Hepatocyte (in vitro differentiated cells): ENCODE measurements around the gene ALPL. TPM values are rescaled to one million over a fixed set of nuclear protein-coding genes. Genes with fewer than 3 reads are reported as not detected.

Source experiments
- DNase-seq: peaks from one replicate; pipeline ENCODE4 v3.0.0-alpha.2; 2016; ENCODE audit warnings: low spot score
- H2AFZ ChIP-seq: fragments of 200-600 bp; sonication (generic); 2 replicates; pipeline ENCODE4 v1.6.0; 2016; ENCODE audit warnings: antibody characterized with exemption, mild to moderate bottlenecking
- H3K27ac ChIP-seq: fragments of 200-600 bp; sonication (generic); 2 replicates; pipeline ENCODE4 v1.5.1; 2016; ENCODE audit warnings: mild to moderate bottlenecking
- H3K27me3 ChIP-seq: fragments of 200-600 bp; sonication (generic); 2 replicates; pipeline ENCODE4 v1.6.1; 2016
- H3K36me3 ChIP-seq: fragments of 200-600 bp; sonication (generic); replicated peaks from 2 replicates; pipeline ENCODE4 v1.5.1; 2016; ENCODE audit warnings: low read depth; ENCODE audit not compliant: insufficient read depth
- H3K4me1 ChIP-seq: fragments of 200-600 bp; sonication (generic); 2 replicates; pipeline ENCODE4 v1.5.1; 2016; ENCODE audit warnings: mild to moderate bottlenecking, moderate library complexity; ENCODE audit not compliant: insufficient read depth
- H3K4me2 ChIP-seq: fragments of 200-600 bp; sonication (generic); 2 replicates; pipeline ENCODE4 v1.6.0; 2016
- H3K4me3 ChIP-seq: fragments of 200-600 bp; sonication (generic); 2 replicates; pipeline ENCODE4 v1.5.1; 2016; ENCODE audit warnings: mild to moderate bottlenecking
- H3K79me2 ChIP-seq: fragments of 200-600 bp; sonication (generic); 2 replicates; pipeline ENCODE4 v1.6.0; 2017; ENCODE audit warnings: mild to moderate bottlenecking
- H3K9me2 ChIP-seq: fragments of 200-600 bp; sonication (generic); replicated peaks from 2 replicates; pipeline ENCODE4 v1.6.0; 2017; ENCODE audit warnings: mild to moderate bottlenecking; ENCODE audit not compliant: insufficient read depth
- H3K9me3 ChIP-seq: fragments of 200-600 bp; sonication (generic); 2 replicates; pipeline ENCODE4 v1.5.1; 2016; ENCODE audit warnings: low read depth, mild to moderate bottlenecking
- H4K20me1 ChIP-seq: fragments of 200-600 bp; sonication (generic); 2 replicates; pipeline ENCODE4 v1.6.0; 2016; ENCODE audit warnings: mild to moderate bottlenecking; ENCODE audit not compliant: insufficient read depth, poor library complexity, severe bottlenecking
- EZH2 ChIP-seq: fragments of 200-600 bp; sonication (generic); IDR thresholded peaks from 2 replicates; pipeline ENCODE4 v1.6.1; 2016; ENCODE audit warnings: antibody characterized with exemption, mild to moderate bottlenecking, borderline replicate concordance
- EZH2phosphoT487 ChIP-seq: fragments of 200-600 bp; sonication (generic); IDR thresholded peaks from one replicate; pipeline ENCODE4 v1.6.1; 2018; ENCODE audit warnings: antibody characterized with exemption, mild to moderate bottlenecking, low read depth, moderate library complexity; ENCODE audit not compliant: unreplicated experiment, severe bottlenecking
- WGBS: methylation state at CpG from one replicate; pipeline ENCODE4 v1.1.6; 2016; ENCODE audit warnings: low lambda C conversion rate; ENCODE audit errors: missing lambda C conversion rate; 5-methylcytosine and 5-hydroxymethylcytosine counted together
- polyA plus RNA-seq: library from polyadenylated mRNA; unstranded; fragments of >200 nt; fragmentation: Nextera tagmentation; extraction: Ambion mirVana; gene quantifications from 2 replicates; pipeline ENCODE4 v1.2.1, GENCODE V29; 2016
- total RNA-seq: library from RNA; depleted of rRNA; stranded (reverse); fragments of >200 nt; gene quantifications from 2 replicates; pipeline ENCODE4 v1.2.3, GENCODE V29; 2014
- TF ChIP-seq, protein P1 (sequence below): fragments of 200-600 bp; sonication (generic); IDR thresholded peaks from 2 replicates; pipeline ENCODE4 v1.5.1; 2016; ENCODE audit warnings: antibody characterized with exemption, mild to moderate bottlenecking; ENCODE audit not compliant: poor library complexity

The ALPL gene
- total and polyA plus RNA-seq, 2 experiments from 2014 or later, result 2.2 to 6.0 TPM

DNA sequence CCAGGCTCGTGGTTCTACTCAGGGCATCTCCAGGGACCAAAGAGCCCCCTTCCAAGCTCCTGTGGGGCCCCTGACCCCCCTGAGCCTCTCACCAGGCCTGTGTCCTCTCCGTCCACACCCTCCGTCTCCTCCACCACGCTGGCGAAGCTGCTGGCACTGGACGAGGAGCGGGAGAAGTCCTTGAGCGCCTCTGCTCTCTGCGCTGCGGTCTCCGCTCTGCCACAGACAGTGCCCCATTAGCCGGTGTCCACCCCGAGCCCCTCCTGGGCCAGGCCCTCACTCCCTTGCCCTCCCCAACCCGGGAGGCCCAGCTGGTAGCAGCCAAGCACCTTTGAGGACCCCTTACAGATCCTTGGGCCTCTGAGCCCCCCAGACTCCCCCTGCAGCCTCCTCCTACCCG is 90.2 kb downstream of the ALPL start:
- Histone ChIP-seq H3K27ac (no peak overlapping the region), H3K4me1 (no peaks in the 10 kb centered on the region), H2AFZ (no peak overlapping the region), H3K27me3 (no peaks in the 10 kb centered on the region), H4K20me1 (no peaks in the 10 kb centered on the region), H3K4me3 (no peak overlapping the region), H3K4me2 (no peak overlapping the region), H3K79me2 (no peaks in the 10 kb centered on the region), H3K36me3 (no peaks in the 10 kb centered on the region), H3K9me3 (no peaks in the 10 kb centered on the region), H3K9me2 (no peaks in the 10 kb centered on the region)
- no peak for DNase-seq
- 90% methylated on average over 12 of the region's 15 CpGs for WGBS
- TF ChIP-seq EZH2phosphoT487 (no peak), EZH2 (no peak)
- TF ChIP-seq, protein P1, sequence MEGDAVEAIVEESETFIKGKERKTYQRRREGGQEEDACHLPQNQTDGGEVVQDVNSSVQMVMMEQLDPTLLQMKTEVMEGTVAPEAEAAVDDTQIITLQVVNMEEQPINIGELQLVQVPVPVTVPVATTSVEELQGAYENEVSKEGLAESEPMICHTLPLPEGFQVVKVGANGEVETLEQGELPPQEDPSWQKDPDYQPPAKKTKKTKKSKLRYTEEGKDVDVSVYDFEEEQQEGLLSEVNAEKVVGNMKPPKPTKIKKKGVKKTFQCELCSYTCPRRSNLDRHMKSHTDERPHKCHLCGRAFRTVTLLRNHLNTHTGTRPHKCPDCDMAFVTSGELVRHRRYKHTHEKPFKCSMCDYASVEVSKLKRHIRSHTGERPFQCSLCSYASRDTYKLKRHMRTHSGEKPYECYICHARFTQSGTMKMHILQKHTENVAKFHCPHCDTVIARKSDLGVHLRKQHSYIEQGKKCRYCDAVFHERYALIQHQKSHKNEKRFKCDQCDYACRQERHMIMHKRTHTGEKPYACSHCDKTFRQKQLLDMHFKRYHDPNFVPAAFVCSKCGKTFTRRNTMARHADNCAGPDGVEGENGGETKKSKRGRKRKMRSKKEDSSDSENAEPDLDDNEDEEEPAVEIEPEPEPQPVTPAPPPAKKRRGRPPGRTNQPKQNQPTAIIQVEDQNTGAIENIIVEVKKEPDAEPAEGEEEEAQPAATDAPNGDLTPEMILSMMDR, result no peak

DNA sequence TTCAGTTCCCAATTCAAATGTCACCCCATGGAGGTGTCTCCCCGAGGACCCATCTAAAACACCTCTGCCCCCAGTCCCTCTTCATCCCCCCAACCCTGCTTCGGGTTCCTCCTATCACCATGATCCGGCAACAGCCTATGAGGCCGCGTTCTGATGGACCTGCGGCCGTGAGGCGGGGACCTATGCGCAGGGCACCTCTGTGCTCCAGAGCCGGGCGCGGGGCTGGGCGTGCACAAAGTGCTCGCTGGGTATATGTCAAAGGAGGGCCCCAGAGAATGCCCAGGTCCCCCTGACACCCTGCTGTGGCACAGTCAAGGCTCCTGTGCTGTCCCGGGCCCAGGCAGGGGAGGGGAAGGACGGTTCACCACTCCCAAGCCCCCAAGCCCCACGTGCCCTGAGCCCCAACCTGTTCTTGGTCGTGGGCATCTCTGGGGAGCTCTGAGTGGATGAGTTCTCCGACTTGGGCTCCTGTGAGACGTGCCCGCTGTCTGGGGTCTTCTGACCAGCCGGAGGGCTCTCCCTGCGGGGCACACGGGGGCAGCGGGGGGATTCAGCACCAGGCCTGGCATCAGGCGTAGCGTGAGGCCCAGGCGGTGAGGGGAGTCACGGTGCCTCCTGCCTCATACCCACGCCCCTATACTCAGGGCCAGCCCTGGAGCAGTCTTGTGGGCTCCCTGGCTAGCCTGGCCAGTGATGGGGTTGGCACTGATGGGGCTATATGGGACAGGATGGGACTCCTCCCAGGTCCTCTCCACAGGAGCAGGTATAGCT is 92.2 kb downstream of the ALPL start:
- H3K4me2 ChIP-seq, result no peak overlapping the region
- H4K20me1 ChIP-seq, result no peaks in the 10 kb centered on the region
- H3K79me2 ChIP-seq, result no peaks in the 10 kb centered on the region
- no peak overlapping the region for H2AFZ ChIP-seq
- no peaks in the 10 kb centered on the region for H3K27me3 ChIP-seq
- H3K36me3 ChIP-seq, result no peaks in the 10 kb centered on the region
- H3K4me3 ChIP-seq, result no peak overlapping the region
- TF ChIP-seq EZH2 (no peak), EZH2phosphoT487 (no peak)
- TF ChIP-seq, protein P1, result no peak
- no peak for DNase-seq
- no peaks in the 10 kb centered on the region for H3K4me1 ChIP-seq
- H3K9me2 ChIP-seq, result no peaks in the 10 kb centered on the region
- WGBS, result 91% methylated on average over 26 of the region's 30 CpGs
- H3K9me3 ChIP-seq, result no peaks in the 10 kb centered on the region
- H3K27ac ChIP-seq, result no peak overlapping the region

DNA sequence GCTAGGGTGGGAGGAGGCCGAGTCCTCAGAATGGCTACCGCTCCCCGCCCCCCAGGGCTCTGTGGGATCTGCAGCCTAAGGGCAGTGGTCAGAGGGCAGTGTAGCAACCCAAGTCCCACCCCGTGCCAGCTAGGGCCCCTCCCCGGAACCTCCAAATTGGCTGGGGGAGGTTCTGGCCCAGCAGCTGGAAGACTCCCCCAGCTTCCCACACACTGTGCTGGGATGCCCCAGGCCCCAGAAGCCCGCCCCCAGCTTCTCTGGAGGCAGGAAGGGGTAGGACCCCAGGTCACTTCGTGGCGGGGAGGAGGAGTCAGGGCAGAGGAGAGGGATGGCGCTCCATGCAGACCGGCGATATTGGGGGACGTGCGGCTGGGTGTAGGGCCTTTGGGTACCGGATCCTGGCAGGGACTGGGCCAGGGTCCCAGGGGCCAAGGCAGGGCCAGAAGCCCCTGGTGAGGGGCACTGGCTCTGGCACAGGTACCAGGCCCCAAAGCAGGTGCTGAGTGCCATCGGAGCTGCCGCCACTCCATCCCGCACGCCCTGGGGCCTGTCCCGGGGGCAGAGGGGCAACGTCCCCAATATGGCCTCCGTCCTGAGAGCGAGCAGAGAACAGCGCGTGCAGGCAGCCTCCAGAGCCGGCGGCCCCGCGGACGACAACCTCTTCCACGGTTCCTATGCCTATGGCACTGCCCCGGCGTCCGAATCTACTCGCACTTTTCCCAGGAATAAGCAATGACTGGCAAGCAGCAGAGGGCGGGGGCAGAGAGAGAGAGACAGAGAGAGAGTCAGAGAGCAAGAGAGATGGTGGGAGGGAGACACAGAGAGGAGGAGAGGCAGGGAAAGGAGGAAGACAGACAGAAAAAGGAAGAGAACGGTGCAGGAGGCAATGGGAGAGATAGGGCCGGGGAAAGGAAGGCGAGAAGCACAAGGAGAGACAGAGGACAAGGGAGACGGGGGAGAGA is 94.2 kb downstream of the ALPL start:
- TF ChIP-seq EZH2 (no peak), EZH2phosphoT487 (no peak)
- TF ChIP-seq, protein P1, result no peak
- Histone ChIP-seq H3K4me3 (no peak overlapping the region), H3K9me3 (no peaks in the 10 kb centered on the region), H3K4me2 (no peak overlapping the region), H3K4me1 (no peaks in the 10 kb centered on the region), H3K27me3 (no peaks in the 10 kb centered on the region), H3K9me2 (no peaks in the 10 kb centered on the region), H3K36me3 (no peaks in the 10 kb centered on the region), H3K79me2 (no peaks in the 10 kb centered on the region), H2AFZ (no peak overlapping the region), H3K27ac (no peak overlapping the region), H4K20me1 (no peaks in the 10 kb centered on the region)
- WGBS, result 91% methylated on average over 29 of the region's 39 CpGs
- DNase-seq, result no peak
